ENCODE data around the gene ITIH5. TPM values are rescaled to one million over a fixed set of nuclear protein-coding genes. Genes with fewer than 3 reads are reported as not detected.

The ITIH5 gene
- total and polyA plus RNA-seq, 2 of the 8 experiments (the other 6 are each of a cell fraction or from before 2014, with no cell fraction given): 5.8 to 7.6 TPM

- Histone ChIP-seq H3K4me2 (ENCODE audit: insufficient read depth in 1 of 2, low read depth in 2 of 2, low read length in 2 of 2) (no peak overlapping the region), H3K27ac (ENCODE audit: low read depth, low read length) (no peak overlapping the region), H3K36me3 (ENCODE audit: control insufficient read depth in 2 of 4, insufficient read depth in 4 of 4, low read length in 3 of 4) (no peaks in the 10 kb centered on the region), H2BK20ac (ENCODE audit: low read length) (no peak overlapping the region), H3K4ac (replicated peaks; ENCODE audit: insufficient read length, low read depth, low read length) (no peak overlapping the region), H2AFZ (ENCODE audit: low read length) (no peak overlapping the region), H4K91ac (replicated peaks; ENCODE audit: insufficient read length, low read length) (no peak overlapping the region), H3K23ac (ENCODE audit: insufficient read length) (no peak overlapping the region), H3K23me2 (ENCODE audit: low read depth, low read length) (no peaks in the 10 kb centered on the region), H3K9ac (replicated peaks in 1 of 4; ENCODE audit: extremely low read depth in 1 of 4, low read depth in 3 of 4, low read length in 3 of 4) (no peak overlapping the region), H2BK120ac (replicated peaks; ENCODE audit: low read depth, low read length) (no peak overlapping the region), H3K14ac (ENCODE audit: insufficient read length) (no peak overlapping the region), H2AK5ac (ENCODE audit: low read depth, low read length) (no peak overlapping the region), H2BK15ac (ENCODE audit: low read length) (no peak overlapping the region), H4K5ac (ENCODE audit: insufficient read length, low read depth, low read length) (no peak overlapping the region), H3K27me3 (replicated peaks in 1 of 4; ENCODE audit: control insufficient read depth in 3 of 4, extremely low read depth in 1 of 4, insufficient read depth in 3 of 4, low read length in 3 of 4) (no peaks in the 10 kb centered on the region), H3K4me1 (replicated peaks in 1 of 4; ENCODE audit: control insufficient read depth in 3 of 4, insufficient read depth in 4 of 4, low read length in 3 of 4) (no peaks in the 10 kb centered on the region; a peak in 1 of 7 replicates), H2BK12ac (ENCODE audit: low read depth, low read length) (no peak overlapping the region), H3K9me3 (ENCODE audit: insufficient read depth in 2 of 2, low read depth in 1 of 2, low read length in 1 of 2) (no peaks in the 10 kb centered on the region), H4K8ac (ENCODE audit: extremely low read depth, insufficient read depth, low read length) (no peak overlapping the region), H3K79me2 (ENCODE audit: control insufficient read depth in 1 of 2, insufficient read depth in 2 of 2, low read length in 2 of 2) (no peaks in the 10 kb centered on the region), H3K4me3 (ENCODE audit: extremely low read depth in 1 of 4, insufficient read depth in 2 of 4, low read depth in 3 of 4, low read length in 4 of 4) (no peak overlapping the region), H3K18ac (ENCODE audit: extremely low read depth, low read length) (no peak overlapping the region), H4K20me1 (replicated peaks in 1 of 2; ENCODE audit: control insufficient read depth in 1 of 2, insufficient read depth in 2 of 2, low read length in 2 of 2) (no peaks in the 10 kb centered on the region), H2BK5ac (ENCODE audit: low read depth, low read length) (no peak overlapping the region), H3K56ac (replicated peaks; ENCODE audit: insufficient read length, low read depth, low read length) (no peak overlapping the region), H3K79me1 (ENCODE audit: low read depth, low read length) (no peaks in the 10 kb centered on the region)
- TF ChIP-seq SIRT6 (IDR thresholded peaks at IDR 0.05; ENCODE audit: low read length): no peak
- no peak for TF ChIP-seq JUND (IDR thresholded peaks at IDR 0.05; ENCODE audit: low read length)
- no peak for TF ChIP-seq BACH1 (IDR thresholded peaks at IDR 0.05; ENCODE audit: low read length)
- no peak for TF ChIP-seq RFX5 (IDR thresholded peaks at IDR 0.05; ENCODE audit: borderline replicate concordance, low read depth, low read length)
- TF ChIP-seq NANOG (IDR thresholded peaks at IDR 0.05; ENCODE audit: insufficient read depth, low read depth, low read length, poor library complexity, severe bottlenecking): no peak
- no peak for TF ChIP-seq SP1 (IDR thresholded peaks at IDR 0.05; ENCODE audit: low read depth, low read length)
- TF ChIP-seq POU5F1 (IDR thresholded peaks at IDR 0.05; ENCODE audit: low read depth, low read length): no peak
- TF ChIP-seq KDM4A (IDR thresholded peaks at IDR 0.05; ENCODE audit: low read depth, low read length, severe bottlenecking): no peak
- TF ChIP-seq MAFK (IDR thresholded peaks at IDR 0.05; ENCODE audit: low read depth, low read length): no peak
- TF ChIP-seq ASH2L (IDR thresholded peaks at IDR 0.05; ENCODE audit: low read length): no peak
- TF ChIP-seq SIX5 (IDR thresholded peaks at IDR 0.05; ENCODE audit: low read depth, low read length): no peak
- no peak for TF ChIP-seq CHD2 (IDR thresholded peaks at IDR 0.05; ENCODE audit: low read length)
- no peak for TF ChIP-seq CBX5 (IDR thresholded peaks at IDR 0.05; ENCODE audit: low read depth, low read length)
- TF ChIP-seq FOSL1 (IDR thresholded peaks at IDR 0.05; ENCODE audit: insufficient read depth, low read depth, low read length): no peak
- 98% methylated on average over 3 of the region's 3 CpGs; no CpG with 5 or more reads in 1 of the 2 experiments for WGBS, 2 experiments (ENCODE audit: extremely low coverage in 1 of 2, insufficient coverage in 1 of 2, insufficient read length in 1 of 2, insufficient replicate concordance in 2 of 2, low coverage in 1 of 2, low lambda C conversion rate in 2 of 2, missing lambda C conversion rate in 1 of 2)
- DNase-seq (ENCODE audit: low read depth in 1 of 2, low spot score in 2 of 2) (no peak), FAIRE-seq (no peak)
- POLR2A ChIA-PET (ENCODE audit: partially characterized antibody): no interaction called here
- CTCF ChIA-PET (ENCODE audit: partially characterized antibody): interaction anchor here (1.1 to 1.4 kb wide), 2 partner anchors 32 to 104 kb away, joined by 3 to 4 read pairs; no protein-coding TSS in a partner anchor
These were observed 83.1 kb downstream of the ITIH5 start for GRCh38 chr10:7583626-7584025.

All from H1 (cell line).